ENCODE measurements around the gene MPHOSPH9.

- no peak for TF ChIP-seq YY1 (IDR thresholded peaks at IDR 0.05; ENCODE audit: insufficient read depth, insufficient read length)
- TF ChIP-seq SUZ12 (IDR thresholded peaks at IDR 0.05; ENCODE audit: extremely low read depth, insufficient read depth, insufficient read length), result no peak
- TF ChIP-seq ZNF274 (IDR thresholded peaks at IDR 0.05; ENCODE audit: low read depth, low read length), result no peak
These were observed 36.9 kb upstream of the MPHOSPH9 start for GRCh38 chr12:123269896-123270213.
